Thyroid gland (tissue), 4 donors: ENCODE measurements around the gene EDN2.

ENCODE experiments used
- CTCF ChIP-seq, 6 experiments: fragments of 200-600 bp in 3 of 6; fragments of 450-650 bp in 3 of 6; sonication (generic) in 3 of 6; IDR thresholded peaks; one replicate each; pipeline ENCODE4 v1.5.1; 2016 to 2019; ENCODE audit warnings: antibody characterized with exemption in 6 of 6, mild to moderate bottlenecking in 2 of 6, inconsistent platforms in 1 of 6, moderate library complexity in 1 of 6
- POLR2A ChIP-seq, 2 donors: fragments of 450-650 bp; IDR thresholded peaks; one replicate each; pipeline ENCODE4 v1.6.1; 2017; ENCODE audit warnings: antibody characterized with exemption in 2 of 2, mild to moderate bottlenecking in 2 of 2, moderate library complexity in 1 of 2

- TF ChIP-seq POLR2A (IDR thresholded peaks at IDR 0.05) (no peak), CTCF (IDR thresholded peaks at IDR 0.05) (no peak)
Observed at GRCh38 chr1:41434748-41435449, 49.6 kb downstream of the EDN2 start.
